Kidney epithelial cell (primary cell): ENCODE results near the gene AQP12A. TPM values are rescaled to one million over a fixed set of nuclear protein-coding genes. Genes with fewer than 3 reads are reported as not detected.

Experiments used
- DNase-seq: peaks from one replicate; pipeline ENCODE4 v3.0.0-alpha.2; 2010; ENCODE audit warnings: low read depth
- H3K27me3 ChIP-seq: 2 replicates; pipeline ENCODE4 v1.6.0; 2011; ENCODE audit warnings: low read length; ENCODE audit not compliant: control insufficient read depth, insufficient read depth
- H3K36me3 ChIP-seq: 2 replicates; pipeline ENCODE4 v1.5.1; 2011; ENCODE audit warnings: low read length; ENCODE audit not compliant: control insufficient read depth, insufficient read depth
- H3K4me3 ChIP-seq: 2 replicates; pipeline ENCODE4 v1.5.1; 2011; ENCODE audit warnings: low read depth, mild to moderate bottlenecking, control low read depth, low read length
- CTCF ChIP-seq: IDR thresholded peaks from 2 replicates; pipeline ENCODE4 v1.5.1; 2011; ENCODE audit warnings: mild to moderate bottlenecking, moderate library complexity, low read length, control low read depth, inconsistent platforms; ENCODE audit not compliant: insufficient read depth, poor library complexity, severe bottlenecking
- total RNA-seq: library from RNA; depleted of rRNA; stranded (reverse); fragments of >200 nt; gene quantifications from 2 replicates; pipeline ENCODE4 v1.2.3, GENCODE V29; 2015

AQP12A gene
- total RNA-seq, 1 donor from 2014 or later: not detected

DNA sequence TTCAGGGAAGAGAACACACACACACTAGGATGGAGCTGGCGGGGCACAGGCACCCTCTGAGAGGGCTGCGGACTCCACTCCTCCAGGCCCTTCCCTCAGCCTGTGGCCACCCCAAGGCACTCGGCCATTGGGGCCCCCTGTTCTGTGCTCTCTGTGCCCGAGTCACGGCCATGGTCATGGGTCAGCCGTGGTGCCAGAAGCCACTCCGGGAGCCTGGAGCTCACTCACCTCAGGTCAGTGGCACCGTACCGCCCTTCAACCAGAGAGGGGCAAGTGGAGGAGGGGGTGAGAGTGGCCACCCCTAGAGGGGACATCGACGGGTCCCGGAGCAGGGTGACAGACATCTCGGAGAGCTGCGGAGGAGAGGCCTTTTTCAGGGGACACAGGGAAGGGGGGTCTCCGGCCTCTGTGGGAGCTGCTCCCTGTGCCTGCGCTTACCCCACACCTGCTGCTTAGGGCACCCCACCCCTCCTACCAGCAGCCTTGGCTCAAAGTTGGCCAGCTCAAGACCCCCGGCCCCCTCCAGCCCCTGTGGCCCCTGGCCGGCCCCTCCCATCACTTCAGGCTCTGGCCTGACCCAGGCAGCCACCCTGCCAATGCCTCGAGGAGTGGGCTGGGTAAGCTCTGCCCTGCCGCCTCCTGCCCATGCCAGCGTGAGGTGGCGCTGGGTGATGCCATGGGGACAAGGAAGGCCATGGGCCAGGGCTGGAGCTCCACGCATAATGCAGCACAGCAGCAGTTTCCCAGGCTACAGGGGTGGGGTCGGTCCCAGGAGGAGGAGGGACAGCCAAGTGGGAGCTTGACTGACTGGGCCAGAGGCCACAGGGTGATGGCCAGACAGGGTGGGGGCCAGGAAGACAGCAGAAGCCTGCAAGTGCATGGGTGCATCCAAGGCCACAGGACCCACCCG is 29.3 kb downstream of the AQP12A start:
- H3K4me3 ChIP-seq: no peak overlapping the region
- H3K27me3 ChIP-seq: no peaks in the 10 kb centered on the region
- no peak for DNase-seq
- no peaks in the 10 kb centered on the region for H3K36me3 ChIP-seq
- TF ChIP-seq CTCF: no peak

- no peaks in the 10 kb centered on the region for H3K36me3 ChIP-seq
- no peaks in the 10 kb centered on the region for H3K27me3 ChIP-seq
- no peak overlapping the region for H3K4me3 ChIP-seq
- no peak for TF ChIP-seq CTCF
- no peak for DNase-seq
Observed at GRCh38 chr2:240721596-240722180, 30.0 kb downstream of the AQP12A start.

- Histone ChIP-seq H3K27me3 (no peaks in the 10 kb centered on the region), H3K4me3 (no peak overlapping the region), H3K36me3 (no peaks in the 10 kb centered on the region)
- no peak for DNase-seq
- no peak for TF ChIP-seq CTCF
Observed at GRCh38 chr2:240722376-240722775, 30.7 kb downstream of the AQP12A start.

- Histone ChIP-seq H3K36me3 (no peaks in the 10 kb centered on the region), H3K27me3 (no peaks in the 10 kb centered on the region), H3K4me3 (no peak overlapping the region)
- no peak for DNase-seq
- TF ChIP-seq CTCF: no peak
Observed at GRCh38 chr2:240722796-240723735, 31.4 kb downstream of the AQP12A start.

DNA sequence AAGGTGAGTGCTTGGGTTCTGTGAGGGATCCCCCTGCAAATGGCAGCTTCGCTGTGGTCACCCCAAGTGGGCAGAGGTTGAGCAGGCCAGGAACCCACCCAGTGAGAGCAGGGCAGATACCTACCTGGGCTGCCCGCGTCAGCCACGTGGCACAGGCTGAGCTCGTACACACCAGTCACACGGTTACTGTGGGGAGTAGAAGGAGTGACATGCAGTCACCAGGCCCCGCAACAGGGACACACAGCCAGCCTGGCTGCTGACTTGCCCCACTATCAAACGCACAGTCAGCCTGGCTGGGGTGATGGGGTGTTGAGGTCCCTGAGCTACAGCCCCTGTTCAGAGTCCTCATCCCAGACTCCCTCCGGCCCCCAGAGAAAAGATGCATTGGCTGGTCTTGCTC is 32.2 kb downstream of the AQP12A start:
- TF ChIP-seq CTCF: no peak
- DNase-seq: no peak
- no peak overlapping the region for H3K4me3 ChIP-seq
- no peaks in the 10 kb centered on the region for H3K27me3 ChIP-seq
- no peaks in the 10 kb centered on the region for H3K36me3 ChIP-seq
